Endothelial cell of umbilical vein (primary cell): ENCODE measurements around the gene DHRS1. TPM values are rescaled to one million over a fixed set of nuclear protein-coding genes. Genes with fewer than 3 reads are reported as not detected.

ENCODE experiments used
- BruUV-seq: library from RNA; stranded (reverse); fragments of 400-500 nt; replicated peaks from 2 replicates; lab custom pipeline; 2021; lab: Mats Ljungman, UMichigan
- CTCF ChIA-PET: fragments of 300-600, 350-600 bp; sonication (Branson Sonifier 250); formaldehyde crosslinking; loops from one replicate; lab custom pipeline; 2021; ENCODE audit warnings: antibody characterized with exemption, inconsistent platforms; lab: Charles Lee
- POLR2A ChIA-PET: fragments of 300-600, 350-600 bp; sonication (Branson Sonifier 250); formaldehyde crosslinking; loops from one replicate; lab custom pipeline; 2021; ENCODE audit warnings: antibody characterized with exemption, inconsistent platforms; lab: Charles Lee
- DNase-seq: peaks from one replicate; pipeline ENCODE4 v3.0.0-alpha.2; 2011; ENCODE audit warnings: low read depth, low spot score
- FAIRE-seq: peaks from 2 replicates; lab custom pipeline; 2011; peaks lifted over from hg19 to GRCh38; lab: Jason Lieb, UNC
- H2AFZ ChIP-seq: 2 replicates; pipeline ENCODE4 v1.6.0; 2012; ENCODE audit warnings: low read depth, low read length, control low read depth, inconsistent platforms
- H3K27ac ChIP-seq: 2 replicates; pipeline ENCODE4 v1.5.1; 2011; ENCODE audit warnings: low read depth, mild to moderate bottlenecking, control low read depth, low read length, moderate library complexity; ENCODE audit not compliant: insufficient read depth
- H3K27me3 ChIP-seq, 2 experiments: 2 replicates each; pipeline versions ENCODE4 v1.6.0 to v1.6.1; 2011; ENCODE audit warnings: low read length in 2 of 2, mixed read lengths in 1 of 2; ENCODE audit not compliant: control insufficient read depth in 2 of 2, insufficient read depth in 2 of 2
- H3K36me3 ChIP-seq, 2 experiments: 2 replicates in 1 of 2; 3 replicates in 1 of 2; pipeline ENCODE4 v1.5.1; 2011; ENCODE audit warnings: low read length in 2 of 2, mild to moderate bottlenecking in 1 of 2, moderate library complexity in 1 of 2; ENCODE audit not compliant: control insufficient read depth in 2 of 2, insufficient read depth in 2 of 2; ENCODE audit errors: extremely low read depth in 1 of 2
- H3K4me1 ChIP-seq: 3 replicates; pipeline ENCODE4 v1.5.1; 2011; ENCODE audit warnings: mild to moderate bottlenecking, low read length; ENCODE audit not compliant: control insufficient read depth, insufficient read depth; ENCODE audit errors: extremely low read depth
- H3K4me2 ChIP-seq: 2 replicates; pipeline ENCODE4 v1.6.1; 2011; ENCODE audit warnings: low read length, control low read depth, mixed read lengths; ENCODE audit not compliant: insufficient read depth
- H3K4me3 ChIP-seq, 3 experiments: fragments of 200-600 bp in 1 of 3; sonication (generic), shearing (Covaris generic) in 1 of 3; replicated peaks in 1 of 3; 2 replicates each; pipeline ENCODE4 v1.5.1; 2011 to 2016; ENCODE audit warnings: control low read depth in 3 of 3, low read length in 3 of 3, mild to moderate bottlenecking in 2 of 3, inconsistent platforms in 1 of 3, low read depth in 1 of 3, moderate library complexity in 1 of 3; ENCODE audit not compliant: insufficient read depth in 1 of 3
- H3K79me2 ChIP-seq: 2 replicates; pipeline ENCODE4 v1.6.0; 2012; ENCODE audit warnings: low read length, inconsistent platforms; ENCODE audit not compliant: control insufficient read depth, insufficient read depth
- H3K9ac ChIP-seq: replicated peaks from 2 replicates; pipeline ENCODE3; 2011; ENCODE audit warnings: low read length, control low read depth; ENCODE audit not compliant: insufficient read depth; ENCODE audit errors: extremely low read depth
- H3K9me1 ChIP-seq: replicated peaks from 3 replicates; pipeline ENCODE4 v1.6.0; 2011; ENCODE audit warnings: mild to moderate bottlenecking, low read length; ENCODE audit not compliant: control insufficient read depth, insufficient read depth; ENCODE audit errors: extremely low read depth
- H3K9me3 ChIP-seq: replicated peaks from 2 replicates; pipeline ENCODE4 v1.5.1; 2012; ENCODE audit warnings: low read length, inconsistent platforms; ENCODE audit not compliant: control insufficient read depth, insufficient read depth
- H4K20me1 ChIP-seq: replicated peaks from 2 replicates; pipeline ENCODE3; 2011; ENCODE audit warnings: mild to moderate bottlenecking, low read length; ENCODE audit not compliant: control insufficient read depth, insufficient read depth; ENCODE audit errors: extremely low read depth
- CTCF ChIP-seq, 2 donors: IDR thresholded peaks; 1 replicate in 1 of 2; 2 replicates in 1 of 2; pipeline ENCODE4 v1.5.1; 2011; ENCODE audit warnings: low read length in 2 of 2, mild to moderate bottlenecking in 2 of 2, moderate library complexity in 2 of 2, control low read depth in 1 of 2, inconsistent platforms in 1 of 2, low read depth in 1 of 2; ENCODE audit not compliant: insufficient read depth in 1 of 2; ENCODE audit errors: extremely low read depth in 1 of 2
- EZH2 ChIP-seq: IDR thresholded peaks from 2 replicates; pipeline ENCODE4 v1.6.1; 2012; ENCODE audit warnings: borderline replicate concordance, low read depth, mild to moderate bottlenecking, moderate library complexity, low read length, inconsistent platforms; ENCODE audit not compliant: severe bottlenecking
- FOS ChIP-seq: IDR thresholded peaks from 2 replicates; pipeline ENCODE4 v1.6.1; 2011; ENCODE audit warnings: mild to moderate bottlenecking, low read length, moderate library complexity, borderline replicate concordance; ENCODE audit not compliant: insufficient read depth
- GATA2 ChIP-seq: IDR thresholded peaks from 2 replicates; pipeline ENCODE4 v1.7.0; 2011; ENCODE audit warnings: low read depth, mild to moderate bottlenecking, moderate library complexity, mixed read lengths, low read length; ENCODE audit not compliant: insufficient read length, insufficient read depth
- JUN ChIP-seq: IDR thresholded peaks from 2 replicates; pipeline ENCODE4 v1.6.1; 2011; ENCODE audit warnings: borderline replicate concordance, low read depth; ENCODE audit not compliant: insufficient read length, insufficient read depth
- MAX ChIP-seq: IDR thresholded peaks from 2 replicates; pipeline ENCODE4 v1.6.1; 2011; ENCODE audit not compliant: insufficient read depth, insufficient read length
- POLR2A ChIP-seq: IDR thresholded peaks from 2 replicates; pipeline ENCODE4 v1.6.1; 2012; ENCODE audit warnings: low read depth, mild to moderate bottlenecking, control low read depth, low read length
- dilution Hi-C: fragments of 300-500 bp; cut with MboI; formaldehyde crosslinking; loops from one replicate; pipeline ENCODE4 v1.15.0; 2019; ENCODE audit warnings: low sequenced_read_pairs; ENCODE audit not compliant: extremely low pct_ligation_motif_present
- intact Hi-C: fragments of 100-400 bp; cut with micrococcal nuclease; formaldehyde crosslinking; loops from one replicate; pipeline ENCODE4 v1.10.0; 2022
- polyA plus RNA-seq, 4 experiments: library from polyadenylated mRNA; depleted of rRNA in 3 of 4; stranded (reverse) in 3 of 4; unstranded in 1 of 4; fragments of >200 nt; gene quantifications; 2 replicates each; pipeline versions ENCODE4 v1.2.1 to v1.2.3, GENCODE V29; 2011 to 2012; ENCODE audit warnings: missing spikeins in 1 of 4
- total RNA-seq: library from RNA; stranded (reverse); gene quantifications from 2 replicates; pipeline ENCODE4 v1.2.3, GENCODE V29; 2021

Gene DHRS1
- total and polyA plus RNA-seq, 2 donors (not counting 3 experiments of a cell fraction or from before 2014, with no cell fraction given): 18.0 to 69.5 TPM

- H3K9me1 ChIP-seq: no peaks in the 10 kb centered on the region
- no peak overlapping the region for H2AFZ ChIP-seq
- POLR2A ChIA-PET: interaction anchor here (0.6 kb wide), 1 partner anchor 39 kb away, joined by 3 read pairs; no protein-coding TSS in a partner anchor
- no peak overlapping the region for H3K27ac ChIP-seq
- DNase-seq (no peak), FAIRE-seq (no peak)
- no peaks in the 10 kb centered on the region for H3K79me2 ChIP-seq
- CTCF ChIA-PET: no interaction called here
- no peaks in the 10 kb centered on the region for H3K36me3 ChIP-seq
- dilution Hi-C loops (no loop called here), intact Hi-C loops (no loop called here)
- H3K4me1 ChIP-seq: no peaks in the 10 kb centered on the region
- no peaks in the 10 kb centered on the region for H4K20me1 ChIP-seq
- no peaks in the 10 kb centered on the region for H3K27me3 ChIP-seq
- H3K9me3 ChIP-seq: no peaks in the 10 kb centered on the region
- no peak overlapping the region for H3K4me3 ChIP-seq
- TF ChIP-seq GATA2 (no peak), POLR2A (no peak), FOS (no peak), EZH2 (no peak), JUN (no peak), MAX (no peak), CTCF (IDR thresholded peaks at IDR 0.05; ENCODE audit: extremely low read depth in 1 of 2, insufficient read depth in 1 of 2, low read depth in 1 of 2, low read length in 2 of 2) (no peak)
- H3K4me2 ChIP-seq: no peak overlapping the region
- BruUV-seq: no TSS peak
- H3K9ac ChIP-seq: no peak overlapping the region
These were observed 38.8 kb downstream of the DHRS1 start for GRCh38 chr14:24260780-24261157.
